ENCODE results near the gene MAP3K3.

MAP3K3 gene

GRCh38 chr17:63621684-63622573 lies at the start of gene MAP3K3:
Gene MAP3K3 (plus strand): TSS chr17:63622417. CDS start chr17:63622760, 343 bp downstream.
- ATAC-seq = peak; percentile 94 to 95

- ATAC-seq = no peak
These were observed 48.6 kb upstream of the MAP3K3 start for GRCh38 chr17:63573634-63574033.

- ATAC-seq = no peak
These were observed 44.0 kb upstream of the MAP3K3 start for GRCh38 chr17:63578027-63578768.

- no peak for ATAC-seq
These were observed 43.5 kb upstream of the MAP3K3 start for GRCh38 chr17:63578769-63579111.

GRCh38 chr17:63579633-63580032 lies 42.6 kb upstream of the MAP3K3 start:
- ATAC-seq = no peak

GRCh38 chr17:63587770-63588169 lies 34.4 kb upstream of the MAP3K3 start:
- no peak for ATAC-seq

- no peak for ATAC-seq
These were observed 33.4 kb upstream of the MAP3K3 start for GRCh38 chr17:63588797-63589196.

GRCh38 chr17:63589646-63590045 lies 32.6 kb upstream of the MAP3K3 start:
- no peak for ATAC-seq

- ATAC-seq = no peak
These were observed 29.4 kb upstream of the MAP3K3 start for GRCh38 chr17:63592797-63593196.

- no peak for ATAC-seq
These were observed 27.1 kb upstream of the MAP3K3 start for GRCh38 chr17:63595132-63595531.

- ATAC-seq = peak; percentile 33 to 51
These were observed 25.2 kb upstream of the MAP3K3 start for GRCh38 chr17:63596856-63597586.

GRCh38 chr17:63598281-63598680 lies 23.9 kb upstream of the MAP3K3 start:
- peak in 1 of 2 donors; percentile 18 for ATAC-seq

- ATAC-seq = peak; percentile 80 to 84
These were observed 21.4 kb upstream of the MAP3K3 start, which contains the start of gene TACO1 for GRCh38 chr17:63600569-63601438. Gene TACO1 (plus strand): TSS chr17:63600895. CDS start chr17:63601084, 189 bp downstream.

GRCh38 chr17:63601439-63602371 lies 20.5 kb upstream of the MAP3K3 start:
- no peak for ATAC-seq

GRCh38 chr17:63609816-63610573 lies 12.2 kb upstream of the MAP3K3 start:
- no peak for ATAC-seq

GRCh38 chr17:63610854-63611253 lies 11.4 kb upstream of the MAP3K3 start:
- ATAC-seq = no peak

- ATAC-seq = peak; percentile 15 to 48
These were observed 10.9 kb upstream of the MAP3K3 start for GRCh38 chr17:63611354-63611753.

GRCh38 chr17:63613663-63614062 lies 8.6 kb upstream of the MAP3K3 start:
- ATAC-seq = no peak

GRCh38 chr17:63621229-63621683 lies 961 bp upstream of the MAP3K3 start:
- ATAC-seq = no peak

Data from activated CD4-positive, CD25-positive, alpha-beta regulatory T cell treated with anti-CD3 and anti-CD28 coated beads, Interleukin-2, amount 50 U/mL, for 24 hours (primary cell).